ENCODE data around the gene LRRC23. TPM values are rescaled to one million over a fixed set of nuclear protein-coding genes. Genes with fewer than 3 reads are reported as not detected.

The LRRC23 gene
- polyA plus RNA-seq, 1 donor (not counting 4 experiments of a cell fraction or from before 2014, with no cell fraction given), result 7.1 TPM

DNA sequence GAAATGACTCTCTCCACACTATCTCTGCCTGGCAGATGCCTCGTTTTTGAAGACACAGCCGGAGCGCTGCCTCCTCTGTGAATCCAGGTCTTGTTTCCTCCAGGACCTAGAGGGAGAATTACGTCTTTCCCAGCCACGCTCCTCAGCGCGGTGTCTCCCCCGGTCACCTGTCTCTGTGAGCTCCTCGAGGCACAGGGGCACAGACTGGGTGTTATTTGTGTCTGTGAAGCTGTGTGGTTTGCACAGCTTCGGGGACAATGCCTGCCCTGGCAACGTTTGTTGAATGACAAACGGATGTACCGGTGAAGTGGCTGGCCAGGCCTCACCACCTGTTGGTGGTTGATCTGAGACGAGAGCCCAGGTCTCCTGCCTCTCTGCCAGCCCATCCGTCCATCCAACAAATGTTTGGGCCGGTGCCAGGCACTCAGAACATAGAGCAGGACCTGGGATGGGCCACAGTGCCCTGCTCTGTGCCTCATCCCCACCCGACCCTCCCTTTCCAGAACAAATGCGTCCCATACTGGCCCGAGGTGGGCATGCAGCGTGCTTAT, 52.6 kb downstream of the LRRC23 start:
- DNase-seq (ENCODE audit: low read depth, low spot score), result no peak

GRCh38 chr12:6957741-6958608, 53.4 kb downstream of the LRRC23 start:
- Histone ChIP-seq H3K27ac (ENCODE audit: control insufficient read depth, insufficient read depth, low read length) (peak overlapping the region; percentile 20), H3K27me3 (ENCODE audit: control insufficient read depth, extremely low read depth, insufficient read depth, low read length) (no peaks in the 10 kb centered on the region), H3K9me1 (ENCODE audit: control insufficient read depth, extremely low read depth, insufficient read depth, low read length) (no peaks in the 10 kb centered on the region), H3K9me3 (ENCODE audit: control insufficient read depth, low read depth, low read length) (no peaks in the 10 kb centered on the region), H3K36me3 (ENCODE audit: control insufficient read depth in 2 of 2, extremely low read depth in 1 of 2, insufficient read depth in 2 of 2, low read length in 2 of 2) (peaks cover 0 to 1% of the 10 kb centered on the region in 2 experiments), H3K4me3 (ENCODE audit: control insufficient read depth in 2 of 3, extremely low read depth in 1 of 3, insufficient read depth in 2 of 3, low read depth in 1 of 3, low read length in 3 of 3) (no peak overlapping the region), H3K4me2 (ENCODE audit: control insufficient read depth, extremely low read depth, insufficient read depth, low read depth, low read length) (peak overlapping the region; percentile 49), H2AFZ (ENCODE audit: control insufficient read depth, low read length) (peak overlapping the region; percentile 37), H4K20me1 (ENCODE audit: control insufficient read depth, extremely low read depth, insufficient read depth, low read length) (no peaks in the 10 kb centered on the region), H3K4me1 (ENCODE audit: control insufficient read depth, extremely low read depth, insufficient read depth, low read length) (peaks cover 35% of the 10 kb centered on the region), H3K9ac (ENCODE audit: control insufficient read depth, extremely low read depth, insufficient read depth, low read length) (peak overlapping the region; percentile 40), H3K79me2 (ENCODE audit: control insufficient read depth, insufficient read depth, low read length) (peaks cover 3% of the 10 kb centered on the region)
- no peak for DNase-seq (ENCODE audit: low read depth, low spot score)
- dilution Hi-C loops (cut with MboI; ENCODE audit: extremely low pct_ligation_motif_present, low sequenced_read_pairs), result no loop called here
- TF ChIP-seq, protein P1, sequence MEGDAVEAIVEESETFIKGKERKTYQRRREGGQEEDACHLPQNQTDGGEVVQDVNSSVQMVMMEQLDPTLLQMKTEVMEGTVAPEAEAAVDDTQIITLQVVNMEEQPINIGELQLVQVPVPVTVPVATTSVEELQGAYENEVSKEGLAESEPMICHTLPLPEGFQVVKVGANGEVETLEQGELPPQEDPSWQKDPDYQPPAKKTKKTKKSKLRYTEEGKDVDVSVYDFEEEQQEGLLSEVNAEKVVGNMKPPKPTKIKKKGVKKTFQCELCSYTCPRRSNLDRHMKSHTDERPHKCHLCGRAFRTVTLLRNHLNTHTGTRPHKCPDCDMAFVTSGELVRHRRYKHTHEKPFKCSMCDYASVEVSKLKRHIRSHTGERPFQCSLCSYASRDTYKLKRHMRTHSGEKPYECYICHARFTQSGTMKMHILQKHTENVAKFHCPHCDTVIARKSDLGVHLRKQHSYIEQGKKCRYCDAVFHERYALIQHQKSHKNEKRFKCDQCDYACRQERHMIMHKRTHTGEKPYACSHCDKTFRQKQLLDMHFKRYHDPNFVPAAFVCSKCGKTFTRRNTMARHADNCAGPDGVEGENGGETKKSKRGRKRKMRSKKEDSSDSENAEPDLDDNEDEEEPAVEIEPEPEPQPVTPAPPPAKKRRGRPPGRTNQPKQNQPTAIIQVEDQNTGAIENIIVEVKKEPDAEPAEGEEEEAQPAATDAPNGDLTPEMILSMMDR (optimal IDR thresholded peaks at IDR 0.05 in 1 of 3, IDR thresholded peaks at IDR 0.05 in 1 of 3, conservative IDR thresholded peaks at IDR 0.05 in 1 of 3; ENCODE audit: extremely low read depth in 1 of 3, insufficient read depth in 2 of 3, low read length in 3 of 3), result no peak
- TF ChIP-seq EZH2 (IDR thresholded peaks at IDR 0.05; ENCODE audit: low read length), result no peak
- no peak for FAIRE-seq

More for the DNA sequence above, 52.6 kb downstream of the LRRC23 start:
- FAIRE-seq, result no peak
- H3K27me3 ChIP-seq (ENCODE audit: control insufficient read depth, extremely low read depth, insufficient read depth, low read length), result no peaks in the 10 kb centered on the region
- H3K4me3 ChIP-seq (ENCODE audit: control insufficient read depth in 2 of 3, extremely low read depth in 1 of 3, insufficient read depth in 2 of 3, low read depth in 1 of 3, low read length in 3 of 3), result no peak overlapping the region
- H3K79me2 ChIP-seq (ENCODE audit: control insufficient read depth, insufficient read depth, low read length), result no peaks in the 10 kb centered on the region
- H3K36me3 ChIP-seq (ENCODE audit: control insufficient read depth in 2 of 2, extremely low read depth in 1 of 2, insufficient read depth in 2 of 2, low read length in 2 of 2), result peaks cover 0 to 1% of the 10 kb centered on the region in 2 experiments
- dilution Hi-C loops (cut with MboI; ENCODE audit: extremely low pct_ligation_motif_present, low sequenced_read_pairs), result no loop called here
- no peak overlapping the region for H2AFZ ChIP-seq (ENCODE audit: control insufficient read depth, low read length)
- no peak for TF ChIP-seq EZH2 (IDR thresholded peaks at IDR 0.05; ENCODE audit: low read length)
- TF ChIP-seq, protein P1 (optimal IDR thresholded peaks at IDR 0.05 in 1 of 3, IDR thresholded peaks at IDR 0.05 in 1 of 3, conservative IDR thresholded peaks at IDR 0.05 in 1 of 3; ENCODE audit: extremely low read depth in 1 of 3, insufficient read depth in 2 of 3, low read length in 3 of 3), result no peak
- no peaks in the 10 kb centered on the region for H4K20me1 ChIP-seq (ENCODE audit: control insufficient read depth, extremely low read depth, insufficient read depth, low read length)
- H3K9me3 ChIP-seq (ENCODE audit: control insufficient read depth, low read depth, low read length), result no peaks in the 10 kb centered on the region
- no peak overlapping the region for H3K9ac ChIP-seq (ENCODE audit: control insufficient read depth, extremely low read depth, insufficient read depth, low read length)
- no peaks in the 10 kb centered on the region for H3K9me1 ChIP-seq (ENCODE audit: control insufficient read depth, extremely low read depth, insufficient read depth, low read length)
- no peak overlapping the region for H3K4me2 ChIP-seq (ENCODE audit: control insufficient read depth, extremely low read depth, insufficient read depth, low read depth, low read length)
- H3K27ac ChIP-seq (ENCODE audit: control insufficient read depth, insufficient read depth, low read length), result no peak overlapping the region
- H3K4me1 ChIP-seq (ENCODE audit: control insufficient read depth, extremely low read depth, insufficient read depth, low read length), result peaks cover 28% of the 10 kb centered on the region
